GM12891 (cell line): Measurements from ENCODE around the gene SAP30BP.

ENCODE experiments used
- POLR2A ChIP-seq: IDR thresholded peaks from 2 replicates; pipeline ENCODE4 v1.6.1; 2011; ENCODE audit warnings: low read depth, low read length, control low read depth
- POLR2AphosphoS5 ChIP-seq: IDR thresholded peaks from 2 replicates; pipeline ENCODE4 v1.6.1; 2011; ENCODE audit warnings: low read depth, low read length, control low read depth

- no peak for TF ChIP-seq POLR2A
- TF ChIP-seq POLR2AphosphoS5: no peak
Measured at GRCh38 chr17:75704963-75705875, 38.1 kb downstream of the SAP30BP start.
